ENCODE measurements around the gene APOA5.

Gene APOA5

GRCh38 chr11:116828632-116829524 is 37.2 kb upstream of the APOA5 start:
- DNase-seq (ENCODE audit: low read depth in 1 of 2, low spot score in 1 of 2), result no peak

DNA sequence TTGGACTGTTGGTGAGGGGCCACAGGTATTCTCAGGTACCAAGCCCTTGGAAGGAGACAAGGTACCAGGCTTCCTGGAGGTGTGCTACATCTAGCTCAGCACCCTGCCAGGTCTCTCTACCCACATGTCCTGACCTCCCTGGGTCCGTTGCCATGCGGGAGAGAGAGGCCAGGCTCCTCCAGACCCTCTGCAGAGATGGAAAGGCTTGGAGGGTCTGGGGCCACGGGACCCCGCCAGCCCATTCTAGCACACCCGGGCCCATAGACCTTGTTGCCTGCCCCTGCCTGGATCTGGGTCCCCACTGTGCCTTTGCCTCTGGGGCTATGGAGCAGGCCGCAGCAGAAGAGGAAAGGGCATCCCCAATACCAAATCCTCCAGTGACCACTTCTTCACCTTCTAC is 35.8 kb upstream of the APOA5 start:
- no peak for DNase-seq (ENCODE audit: low read depth in 1 of 2, low spot score in 1 of 2)

GRCh38 chr11:116826751-116827431 is 35.2 kb upstream of the APOA5 start:
- DNase-seq (ENCODE audit: low read depth in 1 of 2, low spot score in 1 of 2), result no peak

- DNase-seq (ENCODE audit: low read depth in 1 of 2, low spot score in 1 of 2), result no peak
These were observed 34.4 kb upstream of the APOA5 start for GRCh38 chr11:116825854-116826750.

DNA sequence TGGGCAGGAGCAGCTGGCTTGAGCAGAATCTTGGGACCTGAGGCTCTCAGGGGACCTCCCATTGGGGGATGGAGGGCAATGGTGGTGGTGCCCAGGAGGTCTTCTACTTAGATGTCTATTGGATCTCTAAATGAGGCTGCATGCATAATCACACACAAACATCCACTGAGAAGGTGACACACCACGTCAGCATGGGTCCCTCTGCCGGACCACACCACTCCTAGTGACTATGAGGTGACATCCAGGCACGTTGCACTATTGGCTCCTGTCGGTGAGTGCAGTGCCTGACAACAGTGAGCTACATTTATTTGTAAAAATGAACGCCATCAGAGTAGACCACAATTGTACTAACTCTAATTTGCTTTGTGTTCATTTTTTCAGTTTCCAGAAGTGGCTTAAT is 33.8 kb upstream of the APOA5 start:
- DNase-seq (ENCODE audit: low read depth in 1 of 2, low spot score in 1 of 2), result no peak

DNA sequence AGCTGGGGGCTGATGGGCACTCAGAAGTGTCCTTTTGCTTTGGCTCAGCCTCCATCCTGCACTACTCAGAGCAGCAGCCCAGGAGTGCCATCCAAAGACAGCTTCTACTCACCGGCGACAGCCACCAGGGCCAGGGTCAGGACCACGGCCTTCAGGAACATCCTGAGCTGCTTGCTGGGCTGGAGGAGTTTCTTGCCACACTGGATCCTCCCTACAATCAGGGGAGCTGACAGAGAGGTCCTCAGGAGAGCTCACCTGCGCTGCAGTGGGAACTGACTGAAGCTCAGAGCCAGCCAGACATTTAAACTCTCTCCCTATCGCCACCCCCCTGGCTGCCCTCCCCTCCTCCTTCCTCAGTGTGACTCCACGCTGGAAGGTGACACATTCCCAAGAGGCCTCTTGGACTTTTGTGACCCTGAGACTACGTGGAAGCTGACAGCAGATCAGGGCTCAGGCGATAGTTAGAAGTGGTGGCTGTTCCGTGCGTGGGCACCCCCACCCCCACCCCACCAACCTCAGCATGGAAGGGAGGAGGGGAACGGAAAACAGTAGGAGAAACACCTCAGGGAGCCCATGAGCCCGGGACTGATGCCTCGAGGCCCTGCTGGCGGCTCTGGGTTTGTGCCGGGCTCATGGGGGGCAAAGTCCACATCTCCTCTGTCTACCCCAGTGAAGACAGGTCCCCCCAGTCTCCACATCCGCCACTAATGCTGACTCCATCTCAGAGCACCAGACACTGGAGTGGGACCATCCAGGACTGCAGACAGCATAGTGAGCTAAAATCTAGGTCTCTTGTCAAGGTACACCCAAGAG is 31.6 kb upstream of the APOA5 start, which contains the start of gene APOA4:
Gene APOA4 (minus strand): TSS at position 274 of the 813 bp plus-strand sequence. CDS start 113 bp downstream, at position 161.
- no peak for DNase-seq (ENCODE audit: low read depth in 1 of 2, low spot score in 1 of 2)

- no peak for DNase-seq (ENCODE audit: low read depth in 1 of 2, low spot score in 1 of 2)
These were observed 30.9 kb upstream of the APOA5 start for GRCh38 chr11:116822575-116822974.

- DNase-seq (ENCODE audit: low read depth in 1 of 2, low spot score in 1 of 2), result no peak
These were observed 29.6 kb upstream of the APOA5 start for GRCh38 chr11:116821050-116821918.

- no peak for DNase-seq (ENCODE audit: low read depth in 1 of 2, low spot score in 1 of 2)
These were observed 27.4 kb upstream of the APOA5 start for GRCh38 chr11:116819049-116819448.

- no peak for DNase-seq (ENCODE audit: low read depth in 1 of 2, low spot score in 1 of 2)
These were observed 22.8 kb upstream of the APOA5 start for GRCh38 chr11:116814502-116814901.

GRCh38 chr11:116813781-116814471 is 22.2 kb upstream of the APOA5 start:
- no peak for DNase-seq (ENCODE audit: low read depth in 1 of 2, low spot score in 1 of 2)

- no peak for DNase-seq (ENCODE audit: low read depth in 1 of 2, low spot score in 1 of 2)
These were observed 21.5 kb upstream of the APOA5 start for GRCh38 chr11:116813170-116813569.

DNA sequence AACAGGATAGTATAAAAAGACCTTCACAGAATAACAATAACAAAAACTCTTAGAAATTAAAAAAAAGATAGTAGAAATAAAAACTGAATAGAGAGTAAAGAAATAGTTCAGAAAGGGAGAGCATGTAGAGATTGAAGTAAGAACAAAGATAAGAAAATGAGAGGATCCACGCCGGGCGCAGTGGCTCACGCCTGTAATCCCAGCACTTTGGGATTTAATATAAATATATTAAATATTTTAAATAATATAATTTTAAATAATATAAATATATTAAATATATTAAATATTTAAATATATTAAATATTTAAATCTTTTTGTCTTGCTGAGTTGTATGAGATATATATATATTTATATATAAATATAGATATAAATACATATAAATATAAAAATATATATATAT is 20.4 kb upstream of the APOA5 start:
- DNase-seq (ENCODE audit: low read depth in 1 of 2, low spot score in 1 of 2), result no peak

DNA sequence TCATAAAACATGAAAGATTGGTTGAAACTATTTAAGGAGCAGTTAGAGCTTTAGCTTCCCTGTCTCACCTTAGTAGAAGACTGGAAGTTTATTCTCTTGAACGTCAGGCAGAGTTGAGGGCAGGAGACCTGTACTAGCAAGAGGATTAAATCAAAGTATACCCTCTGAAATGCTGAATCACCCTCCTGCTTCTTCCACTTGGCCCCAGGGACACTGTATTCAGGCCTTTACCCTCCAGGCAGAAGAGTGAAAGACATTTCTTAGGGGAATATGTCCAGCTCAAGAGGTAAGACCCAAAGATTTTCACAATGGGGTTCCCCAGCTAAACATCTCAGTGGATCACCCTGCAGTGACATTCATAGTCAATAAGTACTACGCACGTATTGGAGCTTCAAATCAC is 19.5 kb upstream of the APOA5 start:
- DNase-seq (ENCODE audit: low read depth in 1 of 2, low spot score in 1 of 2), result no peak

GRCh38 chr11:116808262-116809175 is 16.8 kb upstream of the APOA5 start:
- no peak for DNase-seq (ENCODE audit: low read depth in 1 of 2, low spot score in 1 of 2)

DNA sequence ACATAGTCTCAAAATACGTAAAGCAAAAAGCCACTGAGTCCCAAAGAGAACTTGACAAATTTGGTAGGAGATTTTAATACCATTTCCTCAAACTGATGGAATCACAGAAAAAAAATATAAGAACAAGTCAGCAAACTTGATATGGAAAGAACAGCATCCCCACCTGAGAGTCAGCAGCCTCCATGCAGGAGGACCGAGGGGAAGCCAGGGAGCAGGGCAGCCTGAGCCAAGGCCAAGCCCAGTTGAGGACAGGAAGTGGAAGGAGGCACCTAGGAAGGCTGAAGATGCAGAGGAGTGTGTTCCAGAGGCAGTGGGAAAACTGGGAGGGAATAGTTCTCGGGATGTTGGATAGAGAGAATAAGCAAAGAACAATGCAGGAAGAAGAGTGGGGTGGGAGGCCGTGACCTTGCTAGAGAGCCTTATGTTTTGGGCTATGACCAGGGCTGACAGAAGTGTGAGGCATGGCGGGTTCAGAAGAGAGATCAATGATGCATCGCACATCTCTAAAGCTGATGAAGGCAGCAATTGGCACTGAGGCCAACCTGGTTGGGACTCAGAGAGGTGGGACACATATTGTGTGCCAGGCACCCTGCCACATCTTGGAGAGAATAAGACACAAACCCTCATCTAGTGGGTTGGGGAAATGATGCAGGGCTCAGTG is 16.1 kb upstream of the APOA5 start:
- DNase-seq (ENCODE audit: low read depth in 1 of 2, low spot score in 1 of 2), result no peak

- no peak for DNase-seq (ENCODE audit: low read depth in 1 of 2, low spot score in 1 of 2)
These were observed 12.3 kb upstream of the APOA5 start for GRCh38 chr11:116804001-116804400.

All from activated CD4-positive, alpha-beta T cell treated with anti-CD3 and anti-CD28 coated beads, Interleukin-2, amount 50 U/mL, for 24 hours (primary cell).